Endothelial cell of hepatic sinusoid (primary cell): ENCODE results near the gene TSPAN31.

Experiments used
- in situ Hi-C: cut with HindIII; loops from 2 replicates; pipeline ENCODE4 v1.10.0; 2017; ENCODE audit warnings: low sequenced_read_pairs

TSPAN31 gene

DNA sequence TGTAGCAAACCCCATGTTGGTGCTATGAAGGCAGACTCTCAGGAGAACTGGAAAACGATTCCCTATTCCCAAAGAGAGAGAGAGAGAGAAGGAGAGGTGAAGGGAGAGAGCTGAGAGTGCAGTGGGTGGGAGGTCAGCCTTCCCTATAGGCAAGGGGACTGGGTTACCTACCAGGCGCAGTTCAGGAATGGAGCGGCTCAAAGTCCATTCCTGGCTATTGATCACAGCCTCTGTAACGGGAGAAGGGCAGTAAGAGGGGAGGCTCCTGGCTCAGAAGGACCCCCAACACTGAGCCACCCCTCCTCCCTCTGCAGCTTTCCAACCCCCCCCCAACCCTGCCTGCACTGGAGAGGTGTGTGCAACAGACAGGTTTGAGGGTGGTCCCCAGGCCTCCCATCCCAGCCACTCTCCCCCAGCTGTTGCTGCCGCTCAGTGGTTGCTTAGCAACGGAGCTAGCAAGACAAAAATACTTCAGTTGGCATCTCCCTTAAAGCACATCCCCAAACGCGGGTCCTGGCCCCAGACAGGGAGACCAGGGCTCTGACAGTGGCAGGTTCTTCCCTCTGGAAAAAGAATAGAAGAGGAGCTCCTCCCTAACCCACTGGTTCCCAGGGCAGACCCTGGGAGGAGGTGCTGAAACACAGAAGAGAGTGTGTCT lies 9.5 kb upstream of the TSPAN31 start:
- in situ Hi-C loops: no loop called here

DNA sequence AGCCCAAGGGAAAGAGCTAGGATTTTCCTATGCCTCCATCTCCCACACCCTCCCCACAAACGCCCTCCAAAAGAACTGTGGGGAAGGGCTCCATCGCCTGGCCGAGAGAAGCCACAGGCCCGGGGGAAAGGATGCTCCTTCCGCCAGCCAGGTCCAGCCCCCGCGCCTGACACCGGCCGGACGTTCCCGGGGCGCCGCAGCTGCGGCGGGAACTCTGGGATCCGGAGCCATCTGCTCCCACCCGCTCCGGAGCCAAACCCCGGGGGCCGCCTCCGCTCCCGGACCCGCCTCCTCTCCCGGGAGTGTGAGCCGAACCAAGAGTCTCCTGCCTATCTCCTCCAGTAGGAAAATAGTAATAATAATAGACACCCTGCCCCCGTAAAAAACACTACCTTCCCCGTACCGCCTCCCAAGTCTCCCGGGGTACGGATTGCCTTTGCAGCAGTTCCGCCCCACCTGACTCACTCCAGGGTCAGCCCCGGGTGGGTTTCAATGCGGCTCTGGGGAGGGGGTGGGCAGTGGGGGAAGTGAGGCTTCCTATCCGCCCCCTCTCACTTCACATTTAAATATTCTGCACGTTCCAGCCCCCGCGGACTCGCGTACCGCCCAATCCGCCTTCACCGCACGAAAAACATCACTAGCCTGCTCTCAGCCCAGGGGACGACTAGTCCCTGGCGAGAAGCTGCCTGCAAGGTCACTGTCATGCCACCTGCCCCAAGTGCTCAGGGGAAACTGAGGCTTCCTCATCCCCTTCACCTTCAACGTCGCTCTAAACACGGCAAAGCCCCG lies 8.7 kb upstream of the TSPAN31 start:
- in situ Hi-C loops: no loop called here

DNA sequence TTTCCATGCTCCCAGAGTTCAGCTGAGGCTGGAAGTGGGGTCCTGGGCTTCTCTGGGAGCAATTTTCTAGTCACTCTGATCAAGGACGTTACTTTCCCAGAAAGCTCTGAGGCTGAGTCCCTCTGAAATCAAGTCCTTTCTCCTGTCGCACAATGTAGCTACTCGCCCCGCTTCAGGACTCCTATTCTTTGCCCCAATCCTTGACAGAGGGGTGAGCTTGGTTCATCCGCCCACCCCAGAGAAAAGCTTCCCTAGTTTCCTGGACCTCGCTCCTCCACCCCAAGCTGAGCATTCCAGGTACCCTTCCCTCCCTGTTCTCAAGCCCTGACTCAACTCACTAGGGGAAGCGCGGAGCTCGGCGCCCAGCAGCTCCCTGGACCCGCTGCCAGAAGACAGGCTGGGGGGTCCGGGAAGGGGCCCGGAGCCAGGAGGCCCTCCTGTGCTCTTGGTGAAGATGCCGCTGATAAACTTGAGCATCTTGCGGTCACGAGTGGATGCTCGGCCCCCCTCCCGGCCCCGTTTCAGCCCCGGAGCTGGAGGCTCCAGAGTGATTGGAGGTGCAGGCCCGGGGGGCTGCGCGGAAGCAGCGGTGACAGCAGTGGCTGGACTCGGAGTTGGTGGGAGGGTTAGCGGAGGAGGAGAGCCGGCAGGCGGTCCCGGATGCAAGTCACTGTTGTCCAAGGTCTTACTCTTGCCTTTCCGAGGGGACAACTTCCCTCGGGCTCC lies 7.9 kb upstream of the TSPAN31 start:
- in situ Hi-C loops: no loop called here

DNA sequence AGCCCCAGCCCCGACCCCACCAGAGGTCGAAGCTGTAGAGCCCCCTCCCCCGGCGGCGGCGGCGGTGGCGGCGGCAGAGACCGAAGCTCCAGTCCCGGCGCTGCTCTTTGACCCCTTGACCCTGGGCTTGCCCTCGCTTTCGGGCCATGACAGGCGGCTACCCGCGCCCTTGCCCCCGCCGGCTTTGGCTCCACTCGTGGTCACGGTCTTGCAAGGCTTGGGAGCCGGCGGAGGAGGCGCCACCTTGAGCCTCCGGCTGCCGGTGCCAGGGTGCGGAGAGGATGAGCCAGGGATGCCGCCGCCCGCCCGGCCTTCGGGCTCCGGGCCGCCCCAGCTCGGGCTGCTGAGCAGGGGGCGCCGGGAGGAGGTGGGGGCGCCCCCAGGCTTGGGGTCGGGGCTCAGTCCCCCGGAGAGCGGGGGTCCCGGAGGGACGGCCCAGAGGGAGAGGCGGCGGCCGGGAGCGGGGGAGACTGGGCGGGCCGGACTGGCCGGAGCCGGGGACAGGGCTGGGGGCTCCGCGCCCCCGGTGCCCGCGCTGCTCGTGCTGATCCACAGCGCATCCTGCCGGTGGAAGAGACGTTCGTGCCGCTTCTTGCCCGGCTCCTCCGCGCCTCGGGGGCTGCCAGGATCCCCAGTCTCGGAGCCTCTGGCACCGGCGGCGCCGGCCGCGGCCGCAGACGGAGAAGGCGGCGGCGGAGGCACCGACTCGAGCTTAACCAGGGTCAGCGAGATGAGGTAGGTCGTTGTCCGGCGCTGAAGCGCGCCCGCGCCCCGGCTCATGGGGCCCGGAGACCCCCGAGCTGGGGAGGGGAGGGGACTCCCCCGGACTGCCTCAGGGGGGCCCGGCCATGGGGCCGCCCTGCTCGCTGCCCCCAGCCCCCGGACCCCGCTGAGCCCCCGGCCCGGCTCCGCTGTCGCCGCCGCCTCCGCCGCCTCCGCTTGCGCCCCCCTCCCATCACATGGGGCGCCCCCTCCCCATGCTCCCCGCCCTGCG lies 7.1 kb upstream of the TSPAN31 start:
- in situ Hi-C loops: no loop called here

DNA sequence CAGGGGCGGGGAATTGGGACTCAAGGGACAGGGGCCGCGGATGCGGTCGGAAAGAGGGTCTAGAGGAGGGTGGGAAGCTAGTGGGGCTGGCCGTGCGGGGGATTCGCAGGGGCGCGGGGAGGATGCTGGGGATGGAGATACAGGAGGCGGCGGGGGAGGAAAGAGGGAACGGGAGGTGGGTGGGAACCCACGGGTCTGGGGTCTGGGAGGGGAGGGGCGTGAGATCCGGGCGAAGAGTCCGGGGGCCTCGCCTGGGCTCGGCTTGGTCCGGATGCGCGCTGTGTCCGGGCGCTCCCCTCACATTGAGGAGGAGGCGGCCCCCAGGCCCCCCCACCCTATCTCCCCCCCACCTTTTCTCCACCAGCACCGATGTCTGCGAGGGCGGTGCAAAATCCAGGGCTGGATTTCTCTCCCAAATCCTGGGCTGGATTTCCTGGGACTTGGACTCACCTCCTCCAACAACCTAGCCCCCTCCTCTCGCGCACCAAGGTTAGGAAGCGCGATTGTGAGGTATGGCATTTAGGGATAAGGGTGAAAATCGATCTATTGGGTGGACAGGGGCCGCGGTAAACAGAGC lies 6.1 kb upstream of the TSPAN31 start, which contains the start of gene AGAP2:
TSS of gene AGAP2 (minus strand) at position 82 of the 577 bp plus-strand sequence. CDS start 496 bp downstream, outside the sequence.
- in situ Hi-C loops: no loop called here

DNA sequence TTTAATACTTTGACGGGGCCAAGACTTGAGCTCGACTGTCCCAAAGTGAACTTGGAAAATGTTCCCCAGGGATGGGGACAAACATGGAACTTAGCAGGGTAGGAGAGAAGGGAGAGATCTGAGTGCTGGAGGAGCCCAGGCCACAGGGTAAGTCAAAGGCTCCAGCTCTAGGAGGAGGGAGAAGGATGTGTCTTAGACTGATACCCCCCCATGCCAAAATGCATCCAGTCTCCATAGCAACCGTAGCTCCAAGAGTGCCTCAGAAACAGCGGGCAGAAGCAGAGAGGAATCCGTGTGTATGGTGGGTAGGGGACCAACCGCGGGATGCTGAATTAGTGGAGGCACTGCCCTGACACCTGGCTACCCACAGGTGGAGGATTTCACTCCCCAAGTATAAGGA lies 5.5 kb upstream of the TSPAN31 start:
- in situ Hi-C loops: no loop called here

DNA sequence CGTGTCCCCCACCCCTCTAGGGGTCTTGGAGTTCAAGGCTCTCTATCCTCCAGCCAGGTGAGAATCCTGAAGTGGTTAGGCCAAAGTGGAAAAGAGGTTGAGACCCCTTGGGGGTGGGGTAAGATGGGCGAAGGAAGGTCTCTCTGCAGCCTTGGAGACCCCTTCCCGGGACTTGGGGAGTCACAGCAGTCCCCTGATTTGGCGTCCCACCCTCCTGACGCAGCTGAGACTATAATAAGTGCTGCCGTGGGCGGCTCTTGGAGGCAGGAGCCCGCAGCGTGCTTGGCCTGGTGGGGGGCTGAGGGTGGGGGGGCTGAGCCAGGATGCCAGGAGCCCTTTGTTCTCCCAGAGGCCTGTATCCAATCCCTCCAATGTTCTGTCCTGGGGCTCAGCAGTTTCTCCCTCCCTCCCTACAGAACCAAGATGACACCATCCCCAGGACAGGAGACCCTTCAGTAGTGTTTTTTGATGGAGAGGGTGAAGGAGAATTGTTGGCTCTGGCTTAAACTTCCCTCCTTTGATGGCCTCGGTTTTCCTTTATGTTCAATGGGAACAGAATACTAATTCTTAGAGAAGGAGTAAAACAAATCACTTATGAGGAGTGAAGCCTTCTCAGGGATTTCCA lies 4.8 kb upstream of the TSPAN31 start:
- in situ Hi-C loops: no loop called here

DNA sequence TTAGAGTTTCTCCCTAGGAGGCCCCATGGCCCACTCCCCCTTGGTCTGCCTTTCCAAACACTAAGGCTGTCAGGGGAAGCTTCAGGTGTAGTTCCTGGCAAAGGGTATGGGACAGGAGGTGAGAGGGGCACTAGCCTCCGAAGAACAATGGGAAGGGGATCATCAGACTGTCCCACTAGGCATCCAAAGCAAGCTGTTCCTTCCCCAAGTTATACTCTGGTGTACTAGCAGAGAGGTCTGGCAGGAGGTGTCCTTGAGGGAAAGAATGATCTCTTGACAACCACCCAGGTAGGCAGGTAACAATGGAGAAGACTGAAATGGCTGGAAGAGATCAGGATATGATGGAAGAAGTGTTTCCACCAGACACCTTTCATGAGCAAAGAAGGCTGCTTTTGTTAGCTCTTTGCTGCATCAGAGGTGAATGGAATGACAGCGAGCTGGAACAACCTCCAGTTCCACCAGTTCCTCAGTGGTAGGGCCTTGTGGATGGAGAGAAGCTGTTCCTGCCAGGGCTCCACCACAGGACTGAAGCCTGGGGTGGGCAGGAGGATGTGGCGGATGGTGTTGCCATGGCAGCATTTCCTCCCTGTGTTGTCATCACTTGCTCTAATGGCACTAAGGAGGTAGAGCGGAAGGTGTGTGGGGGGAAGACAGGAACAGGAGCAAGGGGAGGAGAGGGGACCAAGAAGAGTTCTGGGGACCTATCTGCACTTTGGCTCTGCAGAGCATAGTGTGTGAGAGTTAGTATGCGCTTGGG lies 4.0 kb upstream of the TSPAN31 start:
- in situ Hi-C loops: no loop called here

DNA sequence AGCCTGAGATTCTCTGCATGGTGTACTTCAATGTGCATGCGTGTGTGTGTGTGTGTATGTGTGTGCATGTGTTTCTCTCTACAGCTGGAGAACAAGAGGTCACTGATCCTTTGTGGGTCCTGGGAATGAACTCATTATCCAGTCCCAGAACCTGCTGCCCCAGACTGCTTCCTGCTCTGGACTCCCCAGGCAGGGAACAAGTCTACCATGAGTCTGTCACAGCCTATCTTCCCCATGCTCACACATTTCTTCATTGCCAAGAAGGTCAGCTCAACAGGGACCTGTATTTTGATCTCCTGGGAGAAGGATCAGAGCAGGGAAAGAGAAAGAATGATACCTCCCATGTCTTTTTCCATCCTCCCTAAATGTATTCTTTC lies 3.4 kb upstream of the TSPAN31 start:
- in situ Hi-C loops: no loop called here

DNA sequence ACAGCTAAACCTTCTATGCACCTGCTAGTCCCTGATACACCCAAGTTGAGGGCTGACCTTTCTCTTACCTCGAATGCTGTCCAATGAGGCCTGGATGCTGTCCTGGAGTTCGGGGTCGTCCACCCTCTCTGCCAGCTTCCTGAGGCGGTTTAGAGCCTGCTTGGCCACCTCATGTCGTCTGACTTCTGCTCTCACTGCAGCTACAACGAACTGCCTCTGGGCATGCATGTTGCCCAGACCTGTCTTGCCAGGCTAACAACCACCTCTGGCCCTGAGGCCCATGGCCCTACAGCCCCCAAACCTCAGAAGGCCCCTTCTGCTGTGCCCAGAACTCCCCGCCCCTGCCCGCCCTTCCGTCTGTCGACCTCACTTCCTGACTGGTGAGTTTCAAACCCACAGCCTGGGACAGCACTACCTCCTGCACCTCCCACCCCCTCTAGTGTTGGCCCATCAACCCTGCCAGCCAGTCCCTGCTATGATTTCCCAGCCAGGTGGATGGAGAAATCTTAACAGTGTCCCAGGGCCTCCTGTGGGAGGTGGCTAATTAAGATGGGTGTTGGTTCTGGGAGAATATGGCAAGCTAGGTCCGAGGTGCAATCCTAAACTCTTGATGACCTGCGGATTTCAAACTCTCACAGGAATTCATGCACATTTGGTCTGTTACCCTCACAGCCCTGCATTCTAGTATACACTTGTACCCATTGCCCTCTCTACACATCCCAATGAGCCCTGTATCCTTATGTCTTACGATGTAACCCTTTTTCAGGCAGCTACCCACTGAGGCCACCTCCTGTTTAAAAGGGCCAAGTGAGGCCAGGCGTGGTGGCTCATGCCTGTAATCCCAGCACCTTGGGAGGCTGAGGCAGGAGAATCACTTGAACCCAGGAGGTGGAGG lies 2.7 kb upstream of the TSPAN31 start:
- in situ Hi-C loops: no loop called here

DNA sequence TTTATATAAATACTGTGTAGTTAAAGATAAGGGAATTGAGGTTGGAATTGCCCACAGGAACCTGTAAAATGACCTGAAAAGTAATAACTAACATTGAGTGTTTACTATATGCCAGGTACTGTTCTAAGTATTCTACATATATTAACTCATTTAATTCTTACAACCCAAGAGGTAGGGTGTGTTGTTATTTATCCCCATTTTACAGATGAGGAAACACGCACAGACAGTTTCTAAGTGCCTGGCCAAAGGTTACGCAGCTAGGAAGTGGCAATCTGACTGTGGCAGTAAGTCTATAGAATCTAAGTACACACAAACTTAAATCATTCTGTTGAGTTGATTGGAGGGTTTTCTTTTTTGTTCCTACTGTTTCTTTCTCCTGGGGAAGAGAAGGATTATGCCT lies 1.1 kb upstream of the TSPAN31 start:
- in situ Hi-C loops: no loop called here

DNA sequence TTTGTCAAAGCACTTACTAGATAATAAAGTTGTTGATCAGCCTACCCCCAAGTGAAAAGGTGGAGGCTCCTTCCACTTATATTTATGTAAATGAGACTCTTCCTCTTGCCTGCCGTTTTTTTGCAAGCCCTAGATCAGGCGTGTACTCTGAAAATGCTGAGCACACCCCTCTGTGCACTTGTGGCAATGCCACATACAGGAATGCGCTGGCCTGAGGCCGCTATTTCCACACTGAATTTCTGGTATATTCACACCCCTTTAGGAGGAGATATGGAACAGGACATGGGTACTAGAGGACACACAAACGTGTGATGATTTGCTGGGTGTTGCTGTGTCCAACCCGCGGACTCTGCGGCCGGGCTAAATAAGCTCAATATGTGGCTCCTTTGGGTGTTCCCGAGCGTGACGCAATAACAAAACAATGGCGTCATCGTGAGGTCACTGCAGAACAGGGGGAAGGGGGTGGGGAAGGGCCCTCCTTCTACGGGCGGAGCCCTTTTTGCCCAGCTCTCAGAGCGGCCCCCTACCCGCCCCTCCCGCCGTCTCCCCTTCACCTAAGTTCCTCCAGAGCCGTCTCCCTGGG lies 554 bp upstream of the TSPAN31 start:
- in situ Hi-C loops: no loop called here

DNA sequence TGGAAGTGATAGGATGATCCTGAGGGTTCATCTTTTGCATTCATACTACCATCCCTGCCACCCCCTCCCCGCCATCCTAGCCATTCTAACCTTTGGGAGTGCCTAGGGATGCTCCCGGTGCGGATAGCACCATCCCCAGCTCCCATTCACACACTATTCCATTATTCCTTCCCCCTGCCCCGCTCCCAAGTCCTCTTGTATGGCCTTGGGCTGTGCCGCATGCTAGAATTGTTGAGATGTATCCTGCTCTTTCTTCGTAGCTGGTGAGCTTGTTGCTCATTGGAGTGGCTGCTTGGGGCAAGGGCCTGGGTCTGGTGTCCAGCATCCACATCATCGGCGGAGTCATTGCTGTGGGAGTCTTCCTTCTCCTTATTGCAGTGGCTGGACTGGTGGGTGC lies 644 bp downstream of the TSPAN31 start:
- in situ Hi-C loops: loop anchor here (5.0 kb wide), 2 partner anchors 42 to 43 kb away; no protein-coding TSS in a partner anchor

DNA sequence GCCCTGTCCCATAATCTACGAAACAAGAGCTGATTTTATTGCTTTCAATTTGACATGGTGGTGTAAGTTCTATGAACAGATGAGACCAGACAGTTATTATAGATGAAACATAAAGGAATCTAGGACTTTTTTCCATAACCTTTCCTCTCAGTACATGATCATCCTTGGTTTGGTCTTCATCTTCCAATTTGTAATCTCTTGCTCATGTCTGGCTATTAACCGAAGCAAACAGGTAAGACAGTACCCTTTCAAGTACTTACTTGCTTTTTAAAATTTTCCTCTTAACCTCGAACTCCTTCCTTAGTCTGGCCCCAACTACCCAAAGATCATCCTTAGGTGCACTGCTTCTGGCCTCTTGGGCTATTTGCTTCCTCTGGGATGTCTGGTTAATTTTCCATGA lies 1.2 kb downstream of the TSPAN31 start:
- in situ Hi-C loops: loop anchor here (5.0 kb wide), 2 partner anchors 41 to 44 kb away; no protein-coding TSS in a partner anchor

DNA sequence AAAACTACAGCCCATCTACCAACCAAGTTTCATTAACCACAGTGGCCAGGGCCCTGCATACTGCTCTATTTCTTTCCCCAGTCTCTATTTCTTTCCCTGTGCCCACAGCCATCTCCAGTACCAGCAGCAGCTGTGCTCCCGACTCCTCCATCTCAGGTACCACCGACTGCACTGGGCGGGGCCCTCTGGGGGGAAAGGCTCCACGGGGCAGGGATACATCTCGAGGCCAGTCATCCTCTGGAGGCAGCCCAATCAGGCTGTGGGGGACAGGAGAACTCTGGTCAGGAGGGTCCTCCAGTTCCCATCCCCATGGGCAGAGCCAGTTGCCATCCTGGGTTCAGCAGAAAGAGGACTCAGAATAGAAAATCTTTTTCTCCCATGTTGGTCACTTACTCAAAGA lies 4.2 kb downstream of the TSPAN31 start:
- in situ Hi-C loops: loop anchor here (5.0 kb wide), 2 partner anchors 38 to 47 kb away; no protein-coding TSS in a partner anchor

DNA sequence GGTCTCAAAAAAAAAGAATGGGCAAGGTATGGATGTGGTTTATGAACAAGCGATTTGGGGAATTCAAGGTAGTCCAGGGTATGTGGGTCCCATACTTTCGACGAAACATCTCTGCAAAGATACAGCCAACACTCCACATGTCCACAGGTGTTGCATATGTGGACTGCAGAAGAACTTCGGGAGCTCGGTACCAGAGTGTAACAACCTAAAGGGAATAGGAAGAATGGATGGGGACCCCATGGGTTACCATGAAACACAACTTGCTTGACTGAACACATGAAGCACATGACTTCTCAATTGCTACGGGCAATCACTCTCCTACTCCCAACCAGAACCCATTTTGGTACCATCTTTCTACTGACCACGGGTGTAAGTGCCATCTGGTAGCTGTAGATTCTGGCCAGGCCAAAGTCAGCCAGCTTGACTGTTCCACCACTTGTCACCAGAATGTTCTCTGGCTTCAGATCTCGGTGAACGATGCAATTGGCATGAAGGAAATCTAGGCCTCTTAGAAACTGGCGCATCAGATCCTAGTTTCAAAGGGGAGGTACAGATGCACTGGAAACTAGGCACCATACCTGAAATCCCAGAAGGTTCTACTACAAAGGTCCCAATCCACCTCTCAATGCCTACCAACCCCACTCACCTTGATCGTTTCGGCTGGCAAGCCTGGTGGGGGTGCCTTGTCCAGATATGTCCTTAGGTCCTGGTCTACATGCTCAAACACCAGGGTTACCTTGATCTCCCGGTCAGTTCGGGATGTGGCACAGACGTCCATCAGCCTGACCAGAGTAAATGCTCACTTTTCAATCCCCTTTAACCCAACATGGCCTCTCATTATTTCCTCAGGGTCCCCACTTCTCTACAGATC lies 6.0 kb downstream of the TSPAN31 start:
- in situ Hi-C loops: no loop called here

DNA sequence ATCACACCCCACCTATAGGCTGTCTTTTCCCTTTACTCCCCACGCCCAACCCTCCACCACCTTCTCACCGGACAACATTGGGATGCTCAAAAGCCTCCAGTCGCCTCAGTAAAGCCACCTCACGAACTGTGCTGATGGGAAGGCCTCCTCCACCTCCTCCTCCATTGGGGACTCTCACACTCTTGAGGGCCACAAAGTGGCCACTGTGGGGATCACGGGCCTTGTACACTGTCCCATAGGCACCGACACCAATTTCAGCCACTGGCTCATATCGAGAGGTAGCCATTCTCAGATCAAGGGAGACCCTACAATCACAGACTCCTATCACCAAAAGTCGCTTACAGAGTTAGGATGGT lies 6.6 kb downstream of the TSPAN31 start:
- in situ Hi-C loops: no loop called here
